Transverse colon (tissue), 4 donors: ENCODE results near the gene CHRNB1. TPM values are rescaled to one million over a fixed set of nuclear protein-coding genes. Genes with fewer than 3 reads are reported as not detected.

Experiments used
- DNase-seq: peaks from one replicate; pipeline ENCODE4 v3.0.0-alpha.2; 2019
- H3K27ac ChIP-seq, 4 donors: fragments of 200-600 bp; sonication (generic); 2 replicates each; pipeline ENCODE4 v1.5.1; 2016 to 2018; ENCODE audit warnings: inconsistent platforms in 4 of 4
- H3K27me3 ChIP-seq: fragments of 200-600 bp; sonication (generic); 2 replicates; pipeline ENCODE4 v1.5.1; 2017; ENCODE audit warnings: inconsistent platforms
- H3K36me3 ChIP-seq, 4 donors: fragments of 200-600 bp; sonication (generic); 2 replicates each; pipeline ENCODE4 v1.5.1; 2017 to 2019; ENCODE audit warnings: inconsistent platforms in 4 of 4
- H3K4me1 ChIP-seq, 4 donors: fragments of 200-600 bp; sonication (generic); 2 replicates each; pipeline ENCODE4 v1.5.1; 2017 to 2020; ENCODE audit warnings: inconsistent platforms in 4 of 4
- H3K4me3 ChIP-seq, 4 donors: fragments of 200-600 bp; sonication (generic); 1 replicate in 1 of 4; 2 replicates in 3 of 4; pipeline versions ENCODE4 v1.5.1 to v1.6.1; 2017 to 2019; ENCODE audit warnings: inconsistent platforms in 4 of 4
- H3K9me3 ChIP-seq, 2 donors: fragments of 200-600 bp; sonication (generic); 2 replicates each; pipeline ENCODE4 v1.5.1; 2017 to 2019; ENCODE audit warnings: inconsistent platforms in 2 of 2
- EP300 ChIP-seq: sonication (generic); formaldehyde crosslinking; IDR thresholded peaks from one replicate; pipeline ENCODE4 v1.6.1; 2017; ENCODE audit warnings: antibody characterized with exemption, low read depth
- POLR2A ChIP-seq: fragments of 450-650 bp; IDR thresholded peaks from one replicate; pipeline ENCODE4 v1.6.1; 2016; ENCODE audit warnings: antibody characterized with exemption, mild to moderate bottlenecking, moderate library complexity
- POLR2AphosphoS5 ChIP-seq, 3 donors: sonication (generic); formaldehyde crosslinking; IDR thresholded peaks; one replicate each; pipeline ENCODE4 v1.6.1; 2016; ENCODE audit warnings: antibody characterized with exemption in 3 of 3
- WGBS, 2 donors: methylation state at CpG; one replicate each; pipeline ENCODE4 v1.1.5; 2018; ENCODE audit warnings: low coverage in 1 of 2; 5-methylcytosine and 5-hydroxymethylcytosine counted together
- in situ Hi-C, 4 donors: fragments of 200-750 bp; cut with MboI; loops; one replicate each; pipeline versions ENCODE4 v1.15.0 to v1.15.1; 2017; ENCODE audit warnings: low sequenced_read_pairs in 3 of 4, low pct_ligation_motif_present in 1 of 4, low pct_unique_long_range_greater_than_20kb in 1 of 4
- intact Hi-C: fragments of 100-400 bp; cut with DNase I; formaldehyde crosslinking; loops from one replicate; pipeline ENCODE4 v1.15.1; 2023; ENCODE audit warnings: low total_unique reads
- total RNA-seq, 4 donors: library from RNA; depleted of rRNA; stranded (reverse); fragments of >200 nt; gene quantifications; one replicate each; pipeline ENCODE4 v1.1.0, GENCODE V29; 2016
- TF ChIP-seq, protein P1 (sequence below), 5 experiments: fragments of 200-600 bp in 3 of 5; fragments of 450-650 bp in 2 of 5; sonication (generic) in 3 of 5; IDR thresholded peaks; 1 replicate in 2 of 5; 2 replicates in 3 of 5; pipeline ENCODE4 v1.5.1; 2016 to 2017; ENCODE audit warnings: antibody characterized with exemption in 5 of 5, inconsistent platforms in 3 of 5, mild to moderate bottlenecking in 2 of 5, moderate library complexity in 1 of 5

Gene CHRNB1
- total RNA-seq, 4 donors from 2014 or later = 5.8 to 10.3 (median 8.9) TPM; not detected in 1

DNA sequence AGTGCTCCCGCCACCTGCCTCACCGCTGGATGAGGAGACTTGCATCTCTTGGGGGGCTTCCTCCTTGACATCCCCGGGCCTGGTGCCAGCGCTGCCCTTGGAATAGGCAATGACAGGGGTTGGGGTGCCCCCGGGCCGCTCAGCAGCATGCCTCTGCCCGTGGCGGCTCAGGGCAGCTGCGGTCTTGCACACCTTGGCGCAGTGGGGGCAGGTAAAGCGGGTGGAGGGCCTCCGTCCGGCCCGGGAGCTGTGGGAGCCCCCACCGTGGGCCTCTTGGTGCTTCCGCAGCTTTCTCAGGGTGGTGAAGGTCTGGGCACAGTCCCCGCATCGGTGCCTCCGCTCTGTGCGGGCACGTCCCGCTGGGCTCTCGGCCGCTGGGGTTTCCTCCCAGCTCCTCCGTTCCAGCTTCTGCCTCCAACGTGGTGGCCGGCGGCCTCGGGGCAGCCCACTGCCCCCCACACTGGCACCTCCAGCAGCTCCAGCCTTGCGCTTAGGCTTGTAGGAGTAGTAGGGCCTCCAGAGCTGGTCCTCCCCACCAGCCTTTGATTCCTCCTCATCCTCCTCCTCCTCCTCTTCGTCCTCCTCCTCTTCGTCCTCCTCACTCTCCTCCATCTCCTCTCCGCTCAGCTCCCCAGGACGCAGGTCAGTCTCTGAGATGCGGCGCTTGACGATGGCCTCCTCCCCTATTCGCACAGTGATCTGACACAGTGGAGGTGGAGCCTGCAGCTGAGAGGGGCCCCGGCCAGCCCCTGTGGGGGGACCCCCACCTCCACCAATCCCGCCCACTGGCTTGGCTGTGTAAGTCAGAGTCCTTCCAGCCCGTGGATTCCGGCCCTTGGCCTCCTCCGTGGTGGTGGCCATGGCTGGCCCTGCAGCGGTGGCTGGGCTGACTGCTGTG lies 17.9 kb downstream of the CHRNB1 start:
- in situ Hi-C loops (no loop called here), intact Hi-C loops (no loop called here)
- Histone ChIP-seq H3K27ac (no peak overlapping the region), H3K4me1 (peaks cover 0 to 14% (median 8%) of the 10 kb centered on the region in 4 donors), H3K36me3 (no peaks in the 10 kb centered on the region), H3K4me3 (no peak overlapping the region), H3K9me3 (no peaks in the 10 kb centered on the region), H3K27me3 (no peaks in the 10 kb centered on the region)
- 91% methylated on average over 44 of the region's 44 CpGs; no CpG with 5 or more reads in 1 of the 2 donors for WGBS, 2 donors
- DNase-seq = no peak
- TF ChIP-seq, protein P1, sequence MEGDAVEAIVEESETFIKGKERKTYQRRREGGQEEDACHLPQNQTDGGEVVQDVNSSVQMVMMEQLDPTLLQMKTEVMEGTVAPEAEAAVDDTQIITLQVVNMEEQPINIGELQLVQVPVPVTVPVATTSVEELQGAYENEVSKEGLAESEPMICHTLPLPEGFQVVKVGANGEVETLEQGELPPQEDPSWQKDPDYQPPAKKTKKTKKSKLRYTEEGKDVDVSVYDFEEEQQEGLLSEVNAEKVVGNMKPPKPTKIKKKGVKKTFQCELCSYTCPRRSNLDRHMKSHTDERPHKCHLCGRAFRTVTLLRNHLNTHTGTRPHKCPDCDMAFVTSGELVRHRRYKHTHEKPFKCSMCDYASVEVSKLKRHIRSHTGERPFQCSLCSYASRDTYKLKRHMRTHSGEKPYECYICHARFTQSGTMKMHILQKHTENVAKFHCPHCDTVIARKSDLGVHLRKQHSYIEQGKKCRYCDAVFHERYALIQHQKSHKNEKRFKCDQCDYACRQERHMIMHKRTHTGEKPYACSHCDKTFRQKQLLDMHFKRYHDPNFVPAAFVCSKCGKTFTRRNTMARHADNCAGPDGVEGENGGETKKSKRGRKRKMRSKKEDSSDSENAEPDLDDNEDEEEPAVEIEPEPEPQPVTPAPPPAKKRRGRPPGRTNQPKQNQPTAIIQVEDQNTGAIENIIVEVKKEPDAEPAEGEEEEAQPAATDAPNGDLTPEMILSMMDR (IDR thresholded peaks at IDR 0.05) = no peak
- TF ChIP-seq POLR2AphosphoS5 (IDR thresholded peaks at IDR 0.05) = no peak
- no peak for TF ChIP-seq POLR2A
- no peak for TF ChIP-seq EP300

DNA sequence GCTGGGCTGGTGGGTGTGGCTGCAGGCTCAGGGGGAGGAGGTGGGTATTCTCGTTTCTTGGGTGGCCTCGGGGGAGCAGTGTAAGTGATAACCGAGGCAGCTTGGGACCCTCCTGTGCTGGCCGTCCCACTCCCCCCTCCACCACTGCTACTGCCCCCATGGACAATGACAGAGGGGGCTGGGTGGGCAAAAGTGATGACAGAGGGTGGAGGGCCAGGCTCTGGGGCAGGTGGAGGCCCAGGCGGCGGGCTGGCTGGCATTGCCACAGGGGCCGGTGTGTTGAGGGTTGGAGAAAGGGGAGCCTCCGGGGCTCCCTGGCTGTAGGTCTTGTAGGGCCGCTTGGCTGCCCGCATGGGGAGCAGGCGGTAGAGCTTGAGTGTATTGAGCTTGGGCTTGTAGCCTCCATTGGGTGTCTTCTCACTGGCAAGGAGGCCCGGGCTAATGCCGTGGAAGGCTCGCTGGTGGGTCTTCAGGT lies 18.5 kb downstream of the CHRNB1 start:
- H3K4me1 ChIP-seq = peaks cover 0 to 15% (median 8%) of the 10 kb centered on the region in 4 donors
- no peak for DNase-seq
- H3K4me3 ChIP-seq = no peak overlapping the region
- H3K27ac ChIP-seq = no peak overlapping the region
- TF ChIP-seq POLR2A (no peak), EP300 (no peak), POLR2AphosphoS5 (IDR thresholded peaks at IDR 0.05) (no peak)
- TF ChIP-seq, protein P1 (IDR thresholded peaks at IDR 0.05) = no peak
- in situ Hi-C loops = no loop called here
- no peaks in the 10 kb centered on the region for H3K9me3 ChIP-seq
- 88% methylated on average over 14 of the region's 14 CpGs; no CpG with 5 or more reads in 1 of the 2 donors for WGBS, 2 donors
- intact Hi-C loops = no loop called here
- H3K36me3 ChIP-seq = no peaks in the 10 kb centered on the region
- H3K27me3 ChIP-seq = no peaks in the 10 kb centered on the region

DNA sequence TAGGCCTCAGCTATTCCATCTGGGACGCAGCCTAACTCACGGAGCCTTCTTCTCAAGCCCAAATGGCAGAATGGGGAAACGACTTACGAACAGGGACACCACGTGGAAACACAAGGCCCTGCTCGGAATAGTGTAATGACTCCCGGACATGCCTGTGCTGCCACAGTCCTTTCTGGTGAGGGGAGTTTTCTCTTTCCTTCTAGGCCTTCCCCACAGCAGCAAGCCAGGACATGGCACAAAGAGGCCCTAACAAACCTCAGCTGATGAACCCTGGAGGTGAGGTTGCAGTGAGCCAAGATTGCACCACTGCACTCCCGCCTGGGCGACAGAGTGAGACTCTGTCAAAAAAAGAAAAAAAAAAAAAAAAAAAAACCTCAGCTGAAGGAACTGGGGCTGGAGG lies 19.2 kb downstream of the CHRNB1 start:
- no peaks in the 10 kb centered on the region for H3K27me3 ChIP-seq
- in situ Hi-C loops (no loop called here), intact Hi-C loops (no loop called here)
- no peaks in the 10 kb centered on the region for H3K36me3 ChIP-seq
- H3K4me3 ChIP-seq = no peak overlapping the region
- WGBS, 2 donors = 98% methylated on average over 9 of the region's 9 CpGs; no CpG with 5 or more reads in 1 of the 2 donors
- DNase-seq = no peak
- H3K9me3 ChIP-seq = no peaks in the 10 kb centered on the region
- peaks cover 0 to 15% (median 8%) of the 10 kb centered on the region in 4 donors for H3K4me1 ChIP-seq
- no peak overlapping the region for H3K27ac ChIP-seq
- TF ChIP-seq EP300 (no peak), POLR2A (no peak), POLR2AphosphoS5 (IDR thresholded peaks at IDR 0.05) (no peak)
- TF ChIP-seq, protein P1 (IDR thresholded peaks at IDR 0.05) = no peak

DNA sequence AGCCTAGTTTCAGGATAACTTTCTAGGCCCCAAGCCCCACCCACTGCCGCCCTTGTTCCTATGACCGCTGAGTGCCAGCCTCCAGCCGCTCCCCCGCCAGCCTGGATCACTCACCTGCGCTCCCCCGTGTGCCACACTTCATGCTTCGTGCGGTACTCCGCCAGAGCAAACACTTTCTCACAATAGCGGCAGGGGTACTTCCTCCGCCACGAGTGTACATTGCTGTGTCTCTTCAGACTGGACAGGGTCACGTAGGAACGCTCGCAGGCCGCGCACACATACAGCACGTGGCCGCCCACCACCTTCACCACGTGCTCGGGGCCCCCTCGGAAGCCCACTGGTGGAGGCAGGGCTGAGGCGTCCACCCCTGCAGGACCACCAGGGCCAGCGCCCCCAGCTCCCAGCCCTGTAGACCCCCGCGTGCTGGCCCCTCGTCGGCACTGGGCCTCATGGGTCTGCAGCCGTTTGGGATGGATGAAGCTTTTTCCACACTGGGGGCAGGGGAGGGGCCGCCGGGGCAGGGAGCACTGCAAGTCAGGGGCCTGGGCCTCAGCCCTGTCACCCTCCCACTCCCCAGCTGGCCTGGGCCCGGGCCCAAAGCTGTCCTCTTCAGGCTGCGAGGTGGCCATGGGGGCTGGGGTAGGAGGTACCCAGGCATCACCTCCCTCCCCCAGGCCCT lies 20.9 kb downstream of the CHRNB1 start:
- Histone ChIP-seq H3K9me3 (no peaks in the 10 kb centered on the region), H3K4me1 (peaks cover 0 to 15% (median 8%) of the 10 kb centered on the region in 4 donors), H3K4me3 (no peak overlapping the region), H3K27ac (peak overlapping the region in 3 of 4 donors; percentile 45 to 54 (median 53)), H3K27me3 (no peaks in the 10 kb centered on the region), H3K36me3 (no peaks in the 10 kb centered on the region)
- 89% methylated on average over 32 of the region's 33 CpGs; no CpG with 5 or more reads in 1 of the 2 donors for WGBS, 2 donors
- in situ Hi-C loops = no loop called here
- no peak for DNase-seq
- TF ChIP-seq EP300 (no peak), POLR2A (no peak), POLR2AphosphoS5 (IDR thresholded peaks at IDR 0.05) (no peak)
- TF ChIP-seq, protein P1 (IDR thresholded peaks at IDR 0.05) = no peak
- intact Hi-C loops = no loop called here
